Measurements from ENCODE around the gene OR8H2.
"Not testable (repeated sequence)": the region's sequence is repeated elsewhere in the genome, so short reads cannot be mapped to it uniquely, and the experiment has no call there.

Gene OR8H2

GRCh38 chr11:56103210-56103737 lies at the start of gene OR8H2:
OR8H2 (plus strand) TSS chr11:56103687; CDS start chr11:56105043, 1,356 bp downstream.
- no peak for DNase-seq

DNA sequence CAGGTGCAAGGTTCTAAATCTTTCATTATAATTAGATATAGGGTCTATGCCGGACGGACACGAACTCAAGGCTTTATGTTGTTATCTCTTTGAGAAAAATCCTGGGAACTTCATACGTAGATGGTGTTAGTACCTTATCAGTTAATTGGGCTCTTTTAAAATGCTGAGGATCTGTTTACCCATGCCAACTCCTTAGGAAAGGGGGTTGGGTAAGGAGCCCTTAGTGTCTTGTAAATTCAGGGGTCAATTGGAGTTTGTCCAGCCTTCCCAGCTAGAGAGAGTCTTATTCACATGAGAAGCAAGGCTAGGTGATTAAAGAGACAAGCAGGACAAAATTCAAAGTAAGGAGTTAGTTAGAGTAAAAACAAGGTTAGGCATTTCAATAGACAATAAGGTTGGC lies 47.1 kb upstream of the OR8H2 start:
- not testable (repeated sequence) for DNase-seq

GRCh38 chr11:56057661-56058237 lies 45.7 kb upstream of the OR8H2 start:
- not testable (repeated sequence) for DNase-seq

DNA sequence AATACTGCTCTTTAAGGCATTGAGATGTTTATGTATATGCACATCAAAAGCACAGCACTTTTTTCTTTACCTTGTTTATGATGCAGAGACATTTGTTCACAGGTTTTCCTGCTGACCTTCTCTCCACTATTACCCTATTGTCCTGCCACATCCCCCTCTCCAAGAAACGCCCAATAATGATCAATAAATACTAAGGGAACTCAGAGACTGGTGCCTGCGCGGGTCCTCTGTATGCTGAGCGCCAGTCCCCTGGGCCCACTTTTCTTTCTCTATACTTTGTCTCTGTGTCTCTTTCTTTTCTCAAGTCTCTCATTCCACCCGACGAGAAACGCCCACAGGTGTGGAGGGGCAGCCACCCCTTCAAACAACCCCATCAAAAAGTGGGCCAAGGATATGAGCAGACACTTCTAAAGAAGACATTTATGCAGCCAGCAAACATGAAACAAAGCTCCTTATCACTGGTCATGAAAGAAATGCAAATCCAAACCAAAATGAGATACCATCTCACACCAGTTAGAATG lies 45.2 kb upstream of the OR8H2 start:
- not testable (repeated sequence) for DNase-seq

- no peak for DNase-seq
Observed at GRCh38 chr11:56066980-56067379, 36.5 kb upstream of the OR8H2 start.

- DNase-seq: no peak
Observed at GRCh38 chr11:56089697-56090096, 13.8 kb upstream of the OR8H2 start.

DNA sequence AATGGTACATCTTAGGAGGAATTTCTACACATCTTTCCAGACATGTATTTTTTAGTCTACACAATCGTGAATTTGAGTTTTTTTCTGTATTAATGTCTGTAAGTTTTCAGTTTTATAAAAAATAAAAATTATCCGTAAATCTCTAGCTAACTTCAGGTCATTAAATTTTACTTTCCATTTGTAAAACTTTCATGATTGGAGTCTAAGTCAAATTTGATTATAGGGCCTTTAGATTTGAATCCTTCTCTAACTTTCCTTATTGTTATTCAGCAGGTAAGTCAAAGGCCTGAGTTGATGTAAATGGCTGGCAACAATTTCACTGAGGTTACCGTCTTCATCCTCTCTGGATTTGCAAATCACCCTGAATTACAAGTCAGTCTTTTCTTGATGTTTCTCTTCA lies 10.5 kb upstream of the OR8H2 start, which contains the start of gene OR8I2:
Gene OR8I2 (plus strand): TSS at position 301 of the 400 bp plus-strand sequence. CDS start 0 bp downstream, at position 301.
- DNase-seq: no peak

DNA sequence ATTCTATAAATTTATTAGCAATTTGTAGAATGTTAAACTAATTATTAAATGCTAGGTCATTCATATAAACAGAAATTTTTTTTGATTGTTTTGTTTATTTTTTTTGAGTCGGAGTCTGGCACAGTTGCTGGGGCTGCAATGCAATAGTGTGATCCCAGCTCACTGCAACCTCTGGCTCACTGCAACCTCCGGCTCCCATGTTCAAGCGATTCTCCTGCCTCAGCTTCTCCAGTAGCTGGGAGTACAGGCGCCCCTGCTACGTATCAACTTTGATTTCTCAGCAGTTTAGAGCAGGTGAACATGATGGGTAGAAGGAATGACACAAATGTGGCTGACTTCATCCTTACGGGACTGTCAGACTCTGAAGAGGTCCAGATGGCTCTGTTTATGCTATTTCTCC lies 18.6 kb downstream of the OR8H2 start, which contains the start of gene OR8H3:
Gene OR8H3 (plus strand): TSS at position 301 of the 400 bp plus-strand sequence. CDS start 0 bp downstream, at position 301.
- DNase-seq: no peak

DNA sequence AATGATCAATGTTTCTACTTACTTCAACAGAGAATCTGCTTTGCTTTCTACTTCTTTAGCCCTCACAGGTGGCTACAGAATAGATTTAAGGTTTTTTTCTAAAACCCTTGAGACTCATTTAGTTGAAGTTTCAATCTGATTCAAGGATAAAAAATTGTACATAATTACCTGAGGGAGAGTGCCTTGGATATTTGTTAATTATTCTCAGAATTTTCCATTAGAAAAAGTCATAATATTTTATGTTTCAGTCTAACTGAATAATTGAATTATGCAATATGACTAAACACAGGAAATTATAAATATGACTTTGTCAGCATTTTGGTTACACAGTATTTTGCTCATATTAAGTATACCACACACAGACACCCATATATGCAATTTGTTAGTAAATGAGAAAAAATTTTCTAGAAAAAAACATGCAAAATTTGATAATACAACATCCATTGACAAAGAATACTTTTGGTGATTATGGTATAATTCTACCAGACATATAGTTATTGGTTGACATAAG lies 36.7 kb downstream of the OR8H2 start, which contains the start of gene OR8J3:
Gene OR8J3 (minus strand): TSS at position 51 of the 511 bp plus-strand sequence. CDS start 2,483 bp downstream, outside the sequence.
- DNase-seq: no peak

DNA sequence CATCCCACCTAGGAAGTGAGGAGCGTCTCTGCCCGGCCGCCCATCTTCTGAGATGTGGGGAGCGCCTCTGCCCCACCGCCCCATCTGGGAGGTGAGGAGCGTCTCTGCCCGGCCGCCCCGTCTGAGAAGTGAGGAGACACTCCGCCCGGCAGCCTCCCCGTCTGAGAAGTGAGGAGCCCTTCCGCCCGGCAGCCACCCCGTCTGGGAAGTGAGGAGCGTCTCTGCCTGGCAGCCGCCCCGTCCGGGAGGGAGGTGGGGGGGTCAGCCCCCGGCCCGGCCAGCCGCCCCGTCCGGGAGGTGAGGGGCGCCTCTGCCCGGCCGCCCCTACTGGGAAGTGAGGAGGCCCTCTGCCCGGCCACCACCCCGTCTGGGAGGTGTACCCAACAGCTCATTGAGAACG lies 40.2 kb downstream of the OR8H2 start:
- not testable (repeated sequence) for DNase-seq

DNA sequence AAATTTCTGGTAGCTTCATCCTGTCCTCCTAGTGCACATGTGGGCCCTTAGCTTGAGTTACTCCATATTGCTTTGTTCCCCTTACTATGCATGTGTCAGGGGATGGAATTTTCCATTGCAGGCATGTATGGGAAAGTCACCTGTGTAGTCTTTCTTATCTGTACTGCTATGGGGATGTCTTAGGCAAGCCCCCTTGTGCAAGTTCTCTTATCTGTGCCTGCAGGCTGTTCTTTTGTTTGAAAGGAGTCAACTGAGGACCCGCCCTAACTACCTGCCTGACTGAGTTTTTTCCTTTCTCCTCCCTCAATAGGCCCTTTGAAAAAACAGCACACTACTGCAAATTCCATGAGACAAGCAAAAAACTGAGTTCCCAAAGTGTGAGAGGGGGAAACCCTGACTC lies 47.9 kb downstream of the OR8H2 start:
- no peak for DNase-seq

DNA sequence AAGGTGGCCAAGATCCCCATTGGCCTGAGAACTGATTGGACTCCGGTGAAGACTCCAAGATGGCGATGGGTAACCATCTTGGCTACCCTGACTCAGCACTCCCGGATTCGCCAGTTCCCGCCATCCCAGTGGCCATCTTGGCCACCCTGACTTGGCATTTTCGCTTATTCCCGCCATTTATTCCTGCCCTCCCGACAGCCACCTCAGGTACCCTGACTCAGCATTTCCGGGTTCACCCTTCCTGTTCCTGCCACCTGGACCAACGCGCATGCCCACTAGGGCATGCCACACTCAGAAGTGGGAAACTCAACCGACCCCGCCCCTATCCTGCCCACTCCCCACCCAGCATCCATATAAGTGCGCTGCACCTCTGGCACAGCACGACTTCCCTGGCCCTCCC lies 48.8 kb downstream of the OR8H2 start:
- no peak for DNase-seq

Data from SHP77 treated with DMSO at 0.1 percent for 48 hours (cell line).